H1 (cell line): Measurements from ENCODE around the gene URGCP. TPM values are rescaled to one million over a fixed set of nuclear protein-coding genes. Genes with fewer than 3 reads are reported as not detected.

Experiments used
- CTCF ChIA-PET: fragments of 300-600 bp; sonication (Branson Sonifier 250); formaldehyde crosslinking; loops from one replicate; lab custom pipeline; 2021; ENCODE audit not compliant: partially characterized antibody; lab: Charles Lee
- POLR2A ChIA-PET: fragments of 300-600 bp; sonication (Branson Sonifier 250); formaldehyde crosslinking; loops from one replicate; lab custom pipeline; 2021; ENCODE audit warnings: inconsistent platforms; ENCODE audit not compliant: partially characterized antibody; lab: Charles Lee
- DNase-seq, 2 experiments: peaks; one replicate each; pipeline versions ENCODE4 v3.0.0 to v3.0.0-alpha.2; 2010 to 2022; ENCODE audit warnings: low spot score in 2 of 2, low read depth in 1 of 2, mixed read lengths in 1 of 2
- FAIRE-seq: peaks from 2 replicates; lab custom pipeline; 2011; peaks lifted over from hg19 to GRCh38; lab: Jason Lieb, UNC
- H2AFZ ChIP-seq: 2 replicates; pipeline ENCODE4 v1.8.1; 2012; ENCODE audit warnings: low read length, inconsistent platforms
- H2AK5ac ChIP-seq: 2 replicates; pipeline ENCODE4 v1.6.1; 2013; ENCODE audit warnings: low read depth, low read length
- H2BK120ac ChIP-seq: replicated peaks from 2 replicates; pipeline ENCODE3; 2013; ENCODE audit warnings: low read depth, low read length, inconsistent platforms
- H2BK12ac ChIP-seq: 2 replicates; pipeline ENCODE4 v1.6.1; 2013; ENCODE audit warnings: low read depth, low read length
- H2BK15ac ChIP-seq: 2 replicates; pipeline ENCODE4 v1.6.1; 2013; ENCODE audit warnings: low read length
- H2BK20ac ChIP-seq: 2 replicates; pipeline ENCODE4 v1.6.1; 2013; ENCODE audit warnings: low read length
- H2BK5ac ChIP-seq: 2 replicates; pipeline ENCODE4 v1.6.1; 2013; ENCODE audit warnings: low read depth, low read length
- H3K14ac ChIP-seq: 2 replicates; pipeline ENCODE4 v1.6.1; 2013; ENCODE audit warnings: inconsistent platforms; ENCODE audit not compliant: insufficient read length
- H3K18ac ChIP-seq: 2 replicates; pipeline ENCODE4 v1.6.1; 2013; ENCODE audit warnings: low read length; ENCODE audit errors: extremely low read depth
- H3K23ac ChIP-seq: 2 replicates; pipeline ENCODE4 v1.6.1; 2013; ENCODE audit warnings: inconsistent platforms; ENCODE audit not compliant: insufficient read length
- H3K23me2 ChIP-seq: 2 replicates; pipeline ENCODE4 v1.6.1; 2013; ENCODE audit warnings: low read depth, low read length
- H3K27ac ChIP-seq: 2 replicates; pipeline ENCODE4 v1.6.1; 2011; ENCODE audit warnings: low read depth, low read length, inconsistent platforms
- H3K27me3 ChIP-seq, 4 experiments: replicated peaks in 1 of 4; 1 replicate in 1 of 4; 2 replicates in 3 of 4; pipeline versions ENCODE4 v1.6.1 to v1.8.1; 2011 to 2013; ENCODE audit warnings: low read length in 3 of 4, mild to moderate bottlenecking in 3 of 4, inconsistent platforms in 2 of 4, mixed read lengths in 2 of 4, moderate library complexity in 1 of 4; ENCODE audit not compliant: control insufficient read depth in 3 of 4, insufficient read depth in 3 of 4; ENCODE audit errors: extremely low read depth in 1 of 4
- H3K36me3 ChIP-seq, 4 experiments: 2 replicates each; pipeline versions ENCODE4 v1.6.1 to v1.8.1; 2011 to 2013; ENCODE audit warnings: mild to moderate bottlenecking in 4 of 4, low read length in 3 of 4, moderate library complexity in 2 of 4, control low read depth in 1 of 4, inconsistent platforms in 1 of 4; ENCODE audit not compliant: insufficient read depth in 4 of 4, control insufficient read depth in 2 of 4
- H3K4ac ChIP-seq: replicated peaks from 2 replicates; pipeline ENCODE3; 2013; ENCODE audit warnings: low read length, low read depth, mixed read lengths, inconsistent platforms; ENCODE audit not compliant: insufficient read length
- H3K4me1 ChIP-seq, 4 experiments: replicated peaks in 1 of 4; 1 replicate in 1 of 4; 2 replicates in 3 of 4; pipeline versions ENCODE4 v1.6.1 to v1.8.1; 2011 to 2013; ENCODE audit warnings: low read length in 3 of 4, inconsistent platforms in 2 of 4, mixed read lengths in 1 of 4; ENCODE audit not compliant: insufficient read depth in 4 of 4, control insufficient read depth in 3 of 4
- H3K4me2 ChIP-seq, 2 experiments: 2 replicates each; pipeline versions ENCODE4 v1.6.1 to v1.8.1; 2011 to 2013; ENCODE audit warnings: low read depth in 2 of 2, low read length in 2 of 2, control low read depth in 1 of 2, inconsistent platforms in 1 of 2, mild to moderate bottlenecking in 1 of 2; ENCODE audit not compliant: insufficient read depth in 1 of 2
- H3K4me3 ChIP-seq, 4 experiments: fragments of 200-600, 300-600 bp in 1 of 4; sonication (generic), shearing (Covaris generic), sonication (Bioruptor Twin) in 1 of 4; 2 replicates each; pipeline versions ENCODE4 v1.5.1 to v1.8.1; 2011 to 2016; ENCODE audit warnings: low read length in 4 of 4, low read depth in 3 of 4, control low read depth in 2 of 4, inconsistent platforms in 2 of 4, mild to moderate bottlenecking in 2 of 4, mixed read lengths in 1 of 4, moderate library complexity in 1 of 4; ENCODE audit not compliant: insufficient read depth in 2 of 4; ENCODE audit errors: extremely low read depth in 1 of 4
- H3K56ac ChIP-seq: replicated peaks from 2 replicates; pipeline ENCODE3; 2013; ENCODE audit warnings: low read depth, mild to moderate bottlenecking, mixed read lengths, low read length, inconsistent platforms; ENCODE audit not compliant: insufficient read length
- H3K79me1 ChIP-seq: 2 replicates; pipeline ENCODE4 v1.6.1; 2013; ENCODE audit warnings: low read depth, low read length, control low read depth
- H3K79me2 ChIP-seq, 2 experiments: 2 replicates each; pipeline versions ENCODE4 v1.6.1 to v1.8.1; 2012 to 2013; ENCODE audit warnings: low read length in 2 of 2, mild to moderate bottlenecking in 2 of 2, inconsistent platforms in 1 of 2; ENCODE audit not compliant: insufficient read depth in 2 of 2, control insufficient read depth in 1 of 2
- H3K9ac ChIP-seq, 4 experiments: replicated peaks in 1 of 4; 1 replicate in 1 of 4; 2 replicates in 3 of 4; pipeline versions ENCODE4 v1.6.1 to v1.8.1; 2011 to 2013; ENCODE audit warnings: low read depth in 3 of 4, low read length in 3 of 4, control low read depth in 2 of 4, mild to moderate bottlenecking in 2 of 4, moderate library complexity in 2 of 4, inconsistent platforms in 1 of 4; ENCODE audit errors: extremely low read depth in 1 of 4
- H3K9me3 ChIP-seq, 2 experiments: 2 replicates each; pipeline versions ENCODE4 v1.6.1 to v1.8.1; 2012 to 2013; ENCODE audit warnings: mild to moderate bottlenecking in 2 of 2, moderate library complexity in 2 of 2, control low read depth in 1 of 2, inconsistent platforms in 1 of 2, low read depth in 1 of 2, low read length in 1 of 2, mixed read lengths in 1 of 2; ENCODE audit not compliant: insufficient read depth in 2 of 2
- H4K20me1 ChIP-seq, 2 experiments: replicated peaks in 1 of 2; 2 replicates each; pipeline versions ENCODE3 to v1.8.1; 2011 to 2013; ENCODE audit warnings: inconsistent platforms in 2 of 2, low read length in 2 of 2, mild to moderate bottlenecking in 1 of 2; ENCODE audit not compliant: insufficient read depth in 2 of 2, control insufficient read depth in 1 of 2
- H4K5ac ChIP-seq: 2 replicates; pipeline ENCODE4 v1.6.1; 2013; ENCODE audit warnings: low read length, low read depth, mixed read lengths, inconsistent platforms; ENCODE audit not compliant: insufficient read length
- H4K8ac ChIP-seq: 2 replicates; pipeline ENCODE4 v1.8.0; 2013; ENCODE audit warnings: mild to moderate bottlenecking, moderate library complexity, low read length, inconsistent platforms; ENCODE audit not compliant: insufficient read depth; ENCODE audit errors: extremely low read depth
- H4K91ac ChIP-seq: replicated peaks from 2 replicates; pipeline ENCODE3; 2013; ENCODE audit warnings: low read length, mixed read lengths, inconsistent platforms; ENCODE audit not compliant: insufficient read length
- SP1 ChIP-seq: IDR thresholded peaks from 2 replicates; pipeline ENCODE4 v1.6.1; 2011; ENCODE audit warnings: low read depth, low read length
- WGBS, 2 experiments: shearing (Covaris generic) in 1 of 2; methylation state at CpG; one replicate each; pipeline versions ENCODE4 v1.1.6 to v1.1.7; 2013 to 2015; ENCODE audit warnings: low lambda C conversion rate in 2 of 2, mixed read lengths in 2 of 2, inconsistent platforms in 1 of 2, low coverage in 1 of 2, missing lambda C conversion rate in 1 of 2; ENCODE audit not compliant: insufficient replicate concordance in 2 of 2, insufficient coverage in 1 of 2, insufficient read length in 1 of 2; ENCODE audit errors: extremely low coverage in 1 of 2, missing lambda C conversion rate in 1 of 2; 5-methylcytosine and 5-hydroxymethylcytosine counted together
- polyA plus RNA-seq, 7 experiments: library from polyadenylated mRNA; depleted of rRNA in 3 of 7; stranded (reverse) in 5 of 7; unstranded in 2 of 7; fragments of >200 nt in 5 of 7; fragments of 200-250 nt in 2 of 7; gene quantifications; 1 replicate in 5 of 7; 2 replicates in 1 of 7; 4 replicates in 1 of 7; pipeline versions ENCODE4 v1.2.1 to v1.2.3, GENCODE V29; 2011 to 2013; ENCODE audit warnings: missing spikeins in 2 of 7, mixed read lengths in 2 of 7
- total RNA-seq: library from RNA; stranded (reverse); fragmentation: NEBNext Ultra II Directional; extraction: Animal tissue kit (Norgen Biotek cat#: 25700); gene quantifications from 2 replicates; pipeline ENCODE4 v1.2.1, GENCODE V29; 2021

URGCP gene
- total and polyA plus RNA-seq, 2 of the 8 experiments (the other 6 are each of a cell fraction or from before 2014, with no cell fraction given) = 9.0 to 18.7 TPM

GRCh38 chr7:43953071-43953470, 46.7 kb upstream of the URGCP start:
- Histone ChIP-seq H4K5ac (no peak overlapping the region), H2BK120ac (no peak overlapping the region), H3K79me2 (no peaks in the 10 kb centered on the region), H3K23ac (no peak overlapping the region), H3K56ac (no peak overlapping the region), H3K4me1 (no peaks in the 10 kb centered on the region), H3K14ac (no peak overlapping the region), H2AK5ac (no peak overlapping the region), H3K4me2 (no peak overlapping the region), H4K91ac (no peak overlapping the region), H2BK15ac (no peak overlapping the region), H3K23me2 (no peaks in the 10 kb centered on the region), H3K9me3 (no peaks in the 10 kb centered on the region), H4K20me1 (no peaks in the 10 kb centered on the region), H3K4me3 (no peak overlapping the region), H3K27ac (no peak overlapping the region), H2BK20ac (no peak overlapping the region), H3K36me3 (no peaks in the 10 kb centered on the region), H2AFZ (no peak overlapping the region), H2BK12ac (no peak overlapping the region), H3K9ac (no peak overlapping the region), H3K4ac (no peak overlapping the region), H3K79me1 (no peaks in the 10 kb centered on the region), H3K18ac (no peak overlapping the region), H3K27me3 (no peaks in the 10 kb centered on the region), H4K8ac (no peak overlapping the region), H2BK5ac (no peak overlapping the region)
- FAIRE-seq (no peak), DNase-seq (no peak)
- 94% methylated on average over 5 of the region's 5 CpGs; no CpG with 5 or more reads in 1 of the 2 experiments for WGBS, 2 experiments
- ChIA-PET CTCF (interaction anchor here (1.1 to 3.3 kb wide), 2 partner anchors 9 to 117 kb away, joined by 3 to 28 read pairs; no protein-coding TSS in a partner anchor), POLR2A (no interaction called here)
- no peak for TF ChIP-seq SP1
